HG03354 (cell line): Measurements from ENCODE around the gene POTEH.
"Not testable (repeated sequence)": the region's sequence is repeated elsewhere in the genome, so short reads cannot be mapped to it uniquely, and the experiment has no call there.

Experiments used
- ATAC-seq: cut with Tn5 transposase; IDR thresholded peaks from one replicate; pipeline ENCODE4 v1.9.1; 2021; ENCODE audit warnings: mild to moderate bottlenecking; ENCODE audit not compliant: unreplicated experiment, poor library complexity, severe bottlenecking

POTEH gene

GRCh38 chr22:15731023-15731422 is 41.2 kb downstream of the POTEH start:
- not testable (repeated sequence) for ATAC-seq

- not testable (repeated sequence) for ATAC-seq
Observed at GRCh38 chr22:15734411-15734810, 44.6 kb downstream of the POTEH start.

- not testable (repeated sequence) for ATAC-seq
Observed at GRCh38 chr22:15738157-15738908, 48.5 kb downstream of the POTEH start.

- not testable (repeated sequence) for ATAC-seq
Observed at GRCh38 chr22:15738909-15739391, 49.1 kb downstream of the POTEH start.

GRCh38 chr22:15747636-15748323 is 58.0 kb downstream of the POTEH start:
- ATAC-seq: not testable (repeated sequence)

GRCh38 chr22:15749181-15749970 is 59.5 kb downstream of the POTEH start:
- ATAC-seq: not testable (repeated sequence)

GRCh38 chr22:15759443-15760097 is 69.7 kb downstream of the POTEH start:
- not testable (repeated sequence) for ATAC-seq

- ATAC-seq: not testable (repeated sequence)
Observed at GRCh38 chr22:15760388-15761150, 70.7 kb downstream of the POTEH start.

GRCh38 chr22:15761151-15761777 is 71.4 kb downstream of the POTEH start:
- not testable (repeated sequence) for ATAC-seq

GRCh38 chr22:15763559-15763958 is 73.7 kb downstream of the POTEH start:
- ATAC-seq: not testable (repeated sequence)
